ENCODE measurements around the gene DNHD1. TPM values are rescaled to one million over a fixed set of nuclear protein-coding genes. Genes with fewer than 3 reads are reported as not detected.

Gene DNHD1
- total and polyA plus RNA-seq, 9 of the 15 experiments (the other 6 are each of a cell fraction or from before 2014, with no cell fraction given) = 0.82 to 9.7 (median 3.8) TPM

DNA sequence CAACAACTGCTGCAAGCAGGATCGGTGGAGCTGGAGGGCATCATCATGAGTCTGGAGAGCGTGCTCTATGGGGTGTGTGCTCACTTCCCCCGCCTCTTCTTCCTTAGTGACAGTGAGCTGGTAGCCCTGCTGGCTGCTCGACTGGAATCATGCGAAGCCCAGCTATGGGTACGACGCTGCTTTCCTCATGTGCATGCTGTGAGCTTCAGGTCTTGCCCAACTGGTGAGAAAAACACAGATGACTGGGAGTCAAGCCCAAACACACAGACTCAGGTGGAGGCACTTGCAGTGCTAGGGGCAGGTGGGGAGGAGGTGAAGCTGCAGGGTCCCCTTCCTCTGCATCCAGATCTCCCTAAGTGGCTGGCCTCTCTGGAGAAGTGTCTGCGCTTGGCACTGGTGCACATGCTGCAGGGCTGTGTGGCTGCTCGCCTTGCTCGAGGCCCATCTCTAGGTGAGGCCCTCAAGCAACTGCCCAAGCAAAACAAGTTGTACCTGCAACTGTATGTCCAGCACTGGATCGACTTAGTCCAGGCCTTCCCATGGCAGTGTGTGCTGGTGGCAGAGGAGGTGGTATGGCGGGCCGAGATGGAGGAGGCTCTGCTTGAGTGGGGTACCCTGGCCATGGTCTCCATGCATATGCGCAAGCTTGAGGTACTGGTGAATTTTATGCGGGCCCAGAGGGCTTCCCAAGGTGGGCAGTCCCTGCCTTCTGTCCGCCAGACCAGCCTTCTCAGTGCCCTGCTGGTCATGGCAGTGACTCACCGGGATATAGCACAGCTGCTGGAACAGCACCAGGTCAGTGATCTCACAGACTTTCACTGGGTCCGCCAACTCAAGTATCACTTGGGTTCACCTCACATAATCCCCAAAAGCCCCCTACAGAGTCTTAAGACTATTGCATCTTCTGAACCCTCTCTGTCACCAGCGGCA lies 48.1 kb downstream of the DNHD1 start:
- intact Hi-C loops (cut with micrococcal nuclease) (no loop called here), in situ Hi-C loops (cut with MboI) (no loop called here)
- POLR2A ChIA-PET = interaction anchor here (0.6 to 1.3 kb wide), 5 partner anchors 11 to 223 kb away, joined by 3 to 6 read pairs (median 4); no protein-coding TSS in a partner anchor
- H3K79me2 ChIP-seq (ENCODE audit: control insufficient read depth, insufficient read depth, low read length) = no peaks in the 10 kb centered on the region
- H2AFZ ChIP-seq (ENCODE audit: low read depth, low read length) = no peak overlapping the region
- no peak for FAIRE-seq
- BruUV-seq (replicated peaks) = no TSS peak
- H3K4me1 ChIP-seq (replicated peaks in 1 of 2; ENCODE audit: control insufficient read depth in 2 of 2, insufficient read depth in 2 of 2, low read length in 2 of 2) = no peaks in the 10 kb centered on the region
- H3K27ac ChIP-seq (ENCODE audit: extremely low read depth, low read depth, low read length) = no peak overlapping the region
- no peak overlapping the region for H3K4me3 ChIP-seq
- TF ChIP-seq, protein P1, sequence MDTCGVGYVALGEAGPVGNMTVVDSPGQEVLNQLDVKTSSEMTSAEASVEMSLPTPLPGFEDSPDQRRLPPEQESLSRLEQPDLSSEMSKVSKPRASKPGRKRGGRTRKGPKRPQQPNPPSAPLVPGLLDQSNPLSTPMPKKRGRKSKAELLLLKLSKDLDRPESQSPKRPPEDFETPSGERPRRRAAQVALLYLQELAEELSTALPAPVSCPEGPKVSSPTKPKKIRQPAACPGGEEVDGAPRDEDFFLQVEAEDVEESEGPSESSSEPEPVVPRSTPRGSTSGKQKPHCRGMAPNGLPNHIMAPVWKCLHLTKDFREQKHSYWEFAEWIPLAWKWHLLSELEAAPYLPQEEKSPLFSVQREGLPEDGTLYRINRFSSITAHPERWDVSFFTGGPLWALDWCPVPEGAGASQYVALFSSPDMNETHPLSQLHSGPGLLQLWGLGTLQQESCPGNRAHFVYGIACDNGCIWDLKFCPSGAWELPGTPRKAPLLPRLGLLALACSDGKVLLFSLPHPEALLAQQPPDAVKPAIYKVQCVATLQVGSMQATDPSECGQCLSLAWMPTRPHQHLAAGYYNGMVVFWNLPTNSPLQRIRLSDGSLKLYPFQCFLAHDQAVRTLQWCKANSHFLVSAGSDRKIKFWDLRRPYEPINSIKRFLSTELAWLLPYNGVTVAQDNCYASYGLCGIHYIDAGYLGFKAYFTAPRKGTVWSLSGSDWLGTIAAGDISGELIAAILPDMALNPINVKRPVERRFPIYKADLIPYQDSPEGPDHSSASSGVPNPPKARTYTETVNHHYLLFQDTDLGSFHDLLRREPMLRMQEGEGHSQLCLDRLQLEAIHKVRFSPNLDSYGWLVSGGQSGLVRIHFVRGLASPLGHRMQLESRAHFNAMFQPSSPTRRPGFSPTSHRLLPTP (IDR thresholded peaks at IDR 0.05; ENCODE audit: borderline replicate concordance, extremely low read depth, insufficient read length) = no peak
- no peak for TF ChIP-seq TRIM24 (IDR thresholded peaks at IDR 0.05)
- no peak for TF ChIP-seq RBBP5 (IDR thresholded peaks at IDR 0.05; ENCODE audit: borderline replicate concordance, insufficient read depth, low read length, poor library complexity, severe bottlenecking)
- no peak for TF ChIP-seq POLR2H (tag; IDR thresholded peaks at IDR 0.05; ENCODE audit: low read depth)
- TF ChIP-seq GATAD2A (IDR thresholded peaks at IDR 0.05) = no peak
- no peak for TF ChIP-seq GTF2E2 (tag; IDR thresholded peaks at IDR 0.05)
- no peaks in the 10 kb centered on the region for H3K27me3 ChIP-seq (ENCODE audit: control insufficient read depth in 2 of 2, insufficient read depth in 2 of 2, low read length in 2 of 2)
- 82% methylated on average over 15 of the region's 19 CpGs for WGBS (ENCODE audit: insufficient coverage, low coverage, missing lambda C conversion rate)
- no peak for DNase-seq (ENCODE audit: extremely low read depth in 1 of 4, low spot score in 3 of 4)
- ATAC-seq = no peak
- H3K9ac ChIP-seq (ENCODE audit: insufficient read depth in 1 of 2, low read depth in 2 of 2, low read length in 2 of 2) = 0 out of 4 replicates have a peak overlapping the region, but pooled peaks of 1 of the 2 experiments have one; percentile 4
- H3K9me3 ChIP-seq (replicated peaks; ENCODE audit: control insufficient read depth, insufficient read depth, low read depth, low read length) = no peaks in the 10 kb centered on the region
- no peak overlapping the region for H3K4me2 ChIP-seq (ENCODE audit: insufficient read depth, low read length)
- no peaks in the 10 kb centered on the region for H3K9me1 ChIP-seq (ENCODE audit: control insufficient read depth, insufficient read depth, low read length)
- CTCF ChIA-PET (ENCODE audit: low intra/inter-chr PET ratio) = no interaction called here
- H3K36me3 ChIP-seq (ENCODE audit: control insufficient read depth, insufficient read depth, low read length) = no peaks in the 10 kb centered on the region
- H4K20me1 ChIP-seq (replicated peaks; ENCODE audit: control insufficient read depth, insufficient read depth, low read length) = no peaks in the 10 kb centered on the region
